ENCODE results near the gene FZR1. TPM values are rescaled to one million over a fixed set of nuclear protein-coding genes. Genes with fewer than 3 reads are reported as not detected.

FZR1 gene
- total and polyA plus RNA-seq, 7 experiments from 2014 or later: 7.8 to 90.7 (median 66.7) TPM

- Histone ChIP-seq H3K9me3 (ENCODE audit: control insufficient read depth in 2 of 3, low read length in 3 of 3) (no peaks in the 10 kb centered on the region), H3K27me3 (ENCODE audit: control insufficient read depth in 2 of 2, insufficient read depth in 2 of 2, low read length in 2 of 2) (no peaks in the 10 kb centered on the region), H3K27ac (ENCODE audit: low read depth, low read length) (no peak overlapping the region), H3K4me3 (ENCODE audit: low read length) (no peak overlapping the region), H3K4me1 (ENCODE audit: control insufficient read depth in 2 of 2, insufficient read depth in 2 of 2, low read length in 2 of 2) (no peaks in the 10 kb centered on the region), H3K36me3 (ENCODE audit: control insufficient read depth in 2 of 3, insufficient read depth in 3 of 3, low read length in 3 of 3) (peaks cover 0 to 73% (median 0%) of the 10 kb centered on the region in 3 experiments)
- no peaks in the 10 kb centered on the region for H3K9me3 Mint-ChIP-seq
- no peak for ATAC-seq
- no peaks in the 10 kb centered on the region for H3K27me3 Mint-ChIP-seq
- H3K27ac Mint-ChIP-seq: peak overlapping the region in 5 of 9 donors; percentile 20 to 85 (median 62)
- CTCF ChIA-PET: interaction anchor here (1.5 to 3.2 kb wide), 3 partner anchors 9 to 98 kb away, joined by 3 to 30 read pairs (median 4); partner anchors contain the start of gene MFSD12
- peaks cover 4 to 17% (median 11%) of the 10 kb centered on the region in 7 donors for H3K4me1 Mint-ChIP-seq
- H3K36me3 Mint-ChIP-seq: peaks cover 0 to 2% (median 0%) of the 10 kb centered on the region in 5 donors
- H3K4me3 Mint-ChIP-seq: no peak overlapping the region
- DNase-seq: no peak
- POLR2A ChIA-PET: interaction anchor here (0.9 to 3.6 kb wide), 4 partner anchors 8 to 56 kb away, joined by 3 to 25 read pairs (median 8); partner anchors contain the start of gene MFSD12
- intact Hi-C loops (cut with micrococcal nuclease): no loop called here
These were observed 40.0 kb downstream of the FZR1 start for GRCh38 chr19:3546119-3546518.

GRCh38 chr19:3547301-3547731 is 41.2 kb downstream of the FZR1 start:
- Mint-ChIP-seq H3K36me3 (peaks cover 0 to 2% (median 0%) of the 10 kb centered on the region in 5 donors), H3K9me3 (no peaks in the 10 kb centered on the region), H3K4me1 (peaks cover 9 to 24% (median 13%) of the 10 kb centered on the region in 7 donors), H3K27ac (peak overlapping the region in 1 of 9 donors; percentile 3), H3K4me3 (no peak overlapping the region), H3K27me3 (no peaks in the 10 kb centered on the region)
- Histone ChIP-seq H3K4me3 (ENCODE audit: low read length) (no peak overlapping the region), H3K27ac (ENCODE audit: low read depth, low read length) (no peak overlapping the region), H3K36me3 (ENCODE audit: control insufficient read depth in 2 of 3, insufficient read depth in 3 of 3, low read length in 3 of 3) (peaks cover 0 to 74% (median 0%) of the 10 kb centered on the region in 3 experiments), H3K4me1 (ENCODE audit: control insufficient read depth in 2 of 2, insufficient read depth in 2 of 2, low read length in 2 of 2) (no peaks in the 10 kb centered on the region), H3K9me3 (ENCODE audit: control insufficient read depth in 2 of 3, low read length in 3 of 3) (no peaks in the 10 kb centered on the region), H3K27me3 (ENCODE audit: control insufficient read depth in 2 of 2, insufficient read depth in 2 of 2, low read length in 2 of 2) (no peaks in the 10 kb centered on the region)
- ChIA-PET POLR2A (interaction anchor here (3.6 kb wide), 1 partner anchor 10 kb away, joined by 25 read pairs; the partner anchor contains the start of gene MFSD12), CTCF (interaction anchor here (1.1 kb wide), 1 partner anchor 71 kb away, joined by 5 read pairs; no protein-coding TSS in a partner anchor)
- no peak for ATAC-seq
- intact Hi-C loops (cut with micrococcal nuclease): no loop called here
- peak in 2 of 9 donors; percentile 25 to 44 for DNase-seq

DNA sequence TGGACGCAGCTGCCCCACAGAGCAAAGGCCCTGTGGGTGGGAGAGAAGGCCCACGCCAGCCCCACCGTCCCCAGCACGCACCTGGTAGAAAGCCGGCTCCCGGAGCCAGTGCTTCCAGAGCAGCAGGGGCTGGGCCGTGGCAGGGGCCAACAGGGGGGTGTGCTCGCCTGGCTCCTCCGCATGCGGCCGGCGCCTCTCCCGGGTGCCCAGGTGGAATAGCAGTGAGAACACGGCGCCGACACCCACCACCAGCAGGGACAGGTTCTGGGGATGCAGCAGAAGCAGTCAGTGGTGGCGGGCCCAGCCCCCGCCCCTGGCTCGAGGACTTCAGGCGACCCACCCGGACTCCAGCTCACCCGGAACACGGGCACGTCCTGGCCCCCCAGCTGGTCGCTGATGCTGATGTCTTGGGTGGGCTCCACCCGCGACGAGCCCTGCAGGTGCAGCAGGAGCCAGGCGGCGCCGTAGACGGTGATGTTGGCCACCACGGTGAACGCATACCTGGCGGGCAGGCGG is 41.7 kb downstream of the FZR1 start:
- peaks cover 0 to 2% (median 0%) of the 10 kb centered on the region in 5 donors for H3K36me3 Mint-ChIP-seq
- H3K4me1 Mint-ChIP-seq: peaks cover 13 to 29% (median 14%) of the 10 kb centered on the region in 7 donors
- intact Hi-C loops (cut with micrococcal nuclease): no loop called here
- H3K27ac Mint-ChIP-seq: no peak overlapping the region
- DNase-seq (no peak), ATAC-seq (no peak)
- no peaks in the 10 kb centered on the region for H3K9me3 ChIP-seq (ENCODE audit: control insufficient read depth in 2 of 3, low read length in 3 of 3)
- CTCF ChIA-PET: interaction anchor here (1.1 kb wide), 1 partner anchor 71 kb away, joined by 5 read pairs; no protein-coding TSS in a partner anchor
- H3K4me1 ChIP-seq (ENCODE audit: control insufficient read depth in 2 of 2, insufficient read depth in 2 of 2, low read length in 2 of 2): peaks cover 0 to 4% of the 10 kb centered on the region in 2 donors
- no peaks in the 10 kb centered on the region for H3K27me3 ChIP-seq (ENCODE audit: control insufficient read depth in 2 of 2, insufficient read depth in 2 of 2, low read length in 2 of 2)
- H3K4me3 ChIP-seq (ENCODE audit: low read length): no peak overlapping the region
- no peak overlapping the region for H3K4me3 Mint-ChIP-seq
- H3K27me3 Mint-ChIP-seq: no peaks in the 10 kb centered on the region
- H3K36me3 ChIP-seq (ENCODE audit: control insufficient read depth in 2 of 3, insufficient read depth in 3 of 3, low read length in 3 of 3): peaks cover 0 to 71% (median 0%) of the 10 kb centered on the region in 3 experiments
- no peaks in the 10 kb centered on the region for H3K9me3 Mint-ChIP-seq
- no peak overlapping the region for H3K27ac ChIP-seq (ENCODE audit: low read depth, low read length)
- POLR2A ChIA-PET: interaction anchor here (0.9 to 3.6 kb wide), 2 partner anchors 9 to 57 kb away, joined by 3 to 25 read pairs; partner anchors contain the start of gene MFSD12

- Histone ChIP-seq H3K9me3 (ENCODE audit: control insufficient read depth in 2 of 3, low read length in 3 of 3) (no peaks in the 10 kb centered on the region), H3K27ac (ENCODE audit: low read depth, low read length) (no peak overlapping the region), H3K27me3 (ENCODE audit: control insufficient read depth in 2 of 2, insufficient read depth in 2 of 2, low read length in 2 of 2) (no peaks in the 10 kb centered on the region), H3K4me1 (ENCODE audit: control insufficient read depth in 2 of 2, insufficient read depth in 2 of 2, low read length in 2 of 2) (peaks cover 0 to 9% of the 10 kb centered on the region in 2 donors), H3K36me3 (ENCODE audit: control insufficient read depth in 2 of 3, insufficient read depth in 3 of 3, low read length in 3 of 3) (peaks cover 0 to 64% (median 0%) of the 10 kb centered on the region in 3 experiments), H3K4me3 (ENCODE audit: low read length) (no peak overlapping the region)
- Mint-ChIP-seq H3K4me3 (no peak overlapping the region), H3K27ac (peak overlapping the region in 2 of 9 donors; percentile 10 to 16), H3K27me3 (no peaks in the 10 kb centered on the region), H3K9me3 (no peaks in the 10 kb centered on the region), H3K36me3 (peaks cover 0 to 2% (median 0%) of the 10 kb centered on the region in 5 donors), H3K4me1 (peaks cover 13 to 33% (median 17%) of the 10 kb centered on the region in 7 donors)
- DNase-seq (no peak), ATAC-seq (peak; percentile 69)
- intact Hi-C loops (cut with micrococcal nuclease): no loop called here
- CTCF ChIA-PET: no interaction called here
- POLR2A ChIA-PET: interaction anchor here (0.9 to 3.6 kb wide), 2 partner anchors 8 to 56 kb away, joined by 3 to 25 read pairs; partner anchors contain the start of gene MFSD12
These were observed 42.5 kb downstream of the FZR1 start for GRCh38 chr19:3548606-3549005.

GRCh38 chr19:3549816-3550215 is 43.7 kb downstream of the FZR1 start:
- intact Hi-C loops (cut with micrococcal nuclease): loop anchor here (10.0 kb wide), 4 partner anchors 155 to 925 kb away; partner anchors contain the start of genes APBA3 (in 1 of the 2), HDGFL2 (in 1 of the 2), MRPL54 (in 1 of the 2) and PIAS4 (in 1 of the 2)
- Histone ChIP-seq H3K27me3 (ENCODE audit: control insufficient read depth in 2 of 2, insufficient read depth in 2 of 2, low read length in 2 of 2) (no peaks in the 10 kb centered on the region), H3K27ac (ENCODE audit: low read depth, low read length) (no peak overlapping the region), H3K4me1 (ENCODE audit: control insufficient read depth in 2 of 2, insufficient read depth in 2 of 2, low read length in 2 of 2) (peaks cover 9 to 14% of the 10 kb centered on the region in 2 donors), H3K36me3 (ENCODE audit: control insufficient read depth in 2 of 3, insufficient read depth in 3 of 3, low read length in 3 of 3) (peaks cover 0 to 52% (median 0%) of the 10 kb centered on the region in 3 experiments), H3K9me3 (ENCODE audit: control insufficient read depth in 2 of 3, low read length in 3 of 3) (no peaks in the 10 kb centered on the region), H3K4me3 (ENCODE audit: low read length) (no peak overlapping the region)
- Mint-ChIP-seq H3K9me3 (no peaks in the 10 kb centered on the region), H3K27ac (peak overlapping the region in 4 of 9 donors; percentile 6 to 73 (median 30)), H3K27me3 (no peaks in the 10 kb centered on the region), H3K4me1 (peaks cover 13 to 41% (median 24%) of the 10 kb centered on the region in 7 donors), H3K4me3 (no peak overlapping the region), H3K36me3 (peaks cover 0 to 5% (median 0%) of the 10 kb centered on the region in 5 donors)
- no peak for ATAC-seq
- ChIA-PET POLR2A (no interaction called here), CTCF (no interaction called here)
- DNase-seq: no peak

- Histone ChIP-seq H3K9me3 (ENCODE audit: control insufficient read depth in 2 of 3, low read length in 3 of 3) (no peaks in the 10 kb centered on the region), H3K4me3 (ENCODE audit: low read length) (no peak overlapping the region), H3K27ac (ENCODE audit: low read depth, low read length) (peak overlapping the region; percentile 1), H3K4me1 (ENCODE audit: control insufficient read depth in 2 of 2, insufficient read depth in 2 of 2, low read length in 2 of 2) (peaks cover 19 to 27% of the 10 kb centered on the region in 2 donors), H3K36me3 (ENCODE audit: control insufficient read depth in 2 of 3, insufficient read depth in 3 of 3, low read length in 3 of 3) (peaks cover 0 to 40% (median 0%) of the 10 kb centered on the region in 3 experiments), H3K27me3 (ENCODE audit: control insufficient read depth in 2 of 2, insufficient read depth in 2 of 2, low read length in 2 of 2) (no peaks in the 10 kb centered on the region)
- CTCF ChIA-PET: interaction anchor here (0.6 kb wide), 1 partner anchor 33 kb away, joined by 3 read pairs; no protein-coding TSS in a partner anchor
- Mint-ChIP-seq H3K27ac (peak overlapping the region; percentile 48 to 85 (median 75)), H3K36me3 (peaks cover 0 to 7% (median 0%) of the 10 kb centered on the region in 5 donors), H3K4me3 (peak overlapping the region in 4 of 10 donors; percentile 19 to 49 (median 31)), H3K27me3 (no peaks in the 10 kb centered on the region), H3K9me3 (no peaks in the 10 kb centered on the region), H3K4me1 (peaks cover 12 to 44% (median 30%) of the 10 kb centered on the region in 7 donors)
- no peak for ATAC-seq
- no peak for DNase-seq
- intact Hi-C loops (cut with micrococcal nuclease): loop anchor here (10.0 kb wide), 4 partner anchors 154 to 924 kb away; partner anchors contain the start of genes APBA3 (in 1 of the 2), HDGFL2 (in 1 of the 2), MRPL54 (in 1 of the 2) and PIAS4 (in 1 of the 2)
- POLR2A ChIA-PET: interaction anchor here (0.9 kb wide), 1 partner anchor 67 kb away, joined by 3 read pairs; no protein-coding TSS in a partner anchor
These were observed 45.1 kb downstream of the FZR1 start for GRCh38 chr19:3550947-3551791.
